K562 (cell line): ENCODE data around the gene OBP2A. TPM values are rescaled to one million over a fixed set of nuclear protein-coding genes. Genes with fewer than 3 reads are reported as not detected.

Experiments used
- CHAMP1 ChIP-seq: fragments of 450-650 bp; IDR thresholded peaks from 2 replicates; pipeline ENCODE4 v1.6.1; 2016; ENCODE audit warnings: mild to moderate bottlenecking
- DMBX1 ChIP-seq: fragments of 250-450 bp; sonication (Bioruptor Pico); IDR thresholded peaks from 2 replicates; pipeline ENCODE4 v1.8.0; 2022; ENCODE audit warnings: inconsistent platforms, mild to moderate bottlenecking, moderate library complexity, borderline replicate concordance
- E2F1 ChIP-seq: sonication (generic); formaldehyde crosslinking; IDR thresholded peaks from 2 replicates; pipeline ENCODE4 v1.8.1; 2023; ENCODE audit warnings: mild to moderate bottlenecking, missing genetic modification reagents, moderate library complexity
- ESRRA ChIP-seq: fragments of 450-650 bp; IDR thresholded peaks from 2 replicates; pipeline ENCODE4 v1.6.1; 2014; ENCODE audit warnings: low read depth, mild to moderate bottlenecking, moderate library complexity, borderline replicate concordance
- MGA ChIP-seq: fragments of 450-650 bp; IDR thresholded peaks from 2 replicates; pipeline ENCODE4 v1.6.1; 2016; ENCODE audit warnings: mild to moderate bottlenecking, moderate library complexity
- NFE2L1 ChIP-seq: fragments of 450-650 bp; IDR thresholded peaks from 2 replicates; pipeline ENCODE4 v1.6.1; 2016; ENCODE audit warnings: missing genetic modification characterization, low read depth, mild to moderate bottlenecking, missing compliant biosample characterization, moderate library complexity, borderline replicate concordance
- NUFIP1 ChIP-seq: fragments of 450-650 bp; IDR thresholded peaks from 2 replicates; pipeline ENCODE4 v1.6.1; 2018; ENCODE audit not compliant: partially characterized antibody
- SMAD3 ChIP-seq: fragments of 450-650 bp; formaldehyde crosslinking; conservative IDR thresholded peaks from 2 replicates; pipeline ENCODE4 v1.4.0; 2020; ENCODE audit warnings: mild to moderate bottlenecking
- USF2 ChIP-seq: sonication (generic); formaldehyde crosslinking; IDR thresholded peaks from 2 replicates; pipeline ENCODE4 v1.5.0; 2020; ENCODE audit warnings: missing genetic modification reagents
- ZFP36 ChIP-seq: fragments of 150-350 bp; IDR thresholded peaks from 2 replicates; pipeline ENCODE4 v1.6.1; 2018; ENCODE audit warnings: low read length, low read depth; ENCODE audit not compliant: partially characterized antibody
- ZNF224 ChIP-seq: sonication (generic); formaldehyde crosslinking; IDR thresholded peaks from 2 replicates; pipeline ENCODE4 v1.8.0; 2022; ENCODE audit warnings: mild to moderate bottlenecking, missing genetic modification reagents
- polyA plus RNA-seq, 8 experiments: library from polyadenylated mRNA; depleted of rRNA in 4 of 8; stranded (reverse) in 5 of 8; unstranded in 3 of 8; fragments of >200 nt; fragmentation: Nextera tagmentation in 2 of 8; fragmentation: Illumina TruSeq in 1 of 8; extraction: Ambion mirVana in 2 of 8; extraction: Trizol in 1 of 8; gene quantifications; 2 replicates each; pipeline versions ENCODE4 v1.2.1 to v1.2.3, GENCODE V29; 2011 to 2014; ENCODE audit warnings: inconsistent platforms in 1 of 8, missing spikeins in 1 of 8
- total RNA-seq, 7 experiments: library from RNA; depleted of rRNA in 6 of 7; stranded (reverse); fragments of >200 nt in 6 of 7; fragmentation: Illumina TruSeq in 2 of 7; extraction: Trizol in 2 of 7; gene quantifications; 2 replicates each; pipeline versions ENCODE4 v1.2.1 to v1.2.3, GENCODE V29; 2011 to 2021; ENCODE audit warnings: low replicate concordance in 1 of 7

The OBP2A gene
- total and polyA plus RNA-seq, 9 of the 15 experiments (the other 6 are each of a cell fraction or from before 2014, with no cell fraction given), result not detected

- TF ChIP-seq E2F1 (CRISPR knock-in tag) (no peak), ZNF224 (CRISPR knock-in tag) (no peak), MGA (peak; percentile 80), CHAMP1 (no peak), NUFIP1 (no peak), NFE2L1 (tag) (no peak), DMBX1 (CRISPR knock-in tag) (no peak), ZFP36 (no peak), ESRRA (peak; percentile 64), SMAD3 (CRISPR knock-in tag) (no peak), USF2 (CRISPR knock-in tag) (no peak)
These were observed 45.2 kb upstream of the OBP2A start, which contains the start of gene MRPS2 (continued) for GRCh38 chr9:135500525-135501260.
